GM23338 (cell line): ENCODE data around the gene TSPAN12. TPM values are rescaled to one million over a fixed set of nuclear protein-coding genes. Genes with fewer than 3 reads are reported as not detected.

ENCODE experiments used
- ATAC-seq: fragments of 200-7000 bp; cut with Tn5 transposase; 3 replicates; pipeline ENCODE4 v1.9.1; 2020
- DNase-seq: peaks from one replicate; pipeline ENCODE4 v3.0.0-alpha.2; 2015; ENCODE audit warnings: low spot score
- H2AFZ ChIP-seq: fragments of 200-600 bp; sonication (generic); 2 replicates; pipeline ENCODE4 v1.8.0; 2016; ENCODE audit warnings: antibody characterized with exemption, mild to moderate bottlenecking, moderate library complexity
- H3F3A ChIP-seq: fragments of 200-600 bp; sonication (generic); replicated peaks from 2 replicates; pipeline ENCODE4 v1.8.0; 2017; ENCODE audit warnings: antibody characterized with exemption, mixed run types, low read depth
- H3K27ac ChIP-seq: fragments of 200-600 bp; sonication (generic); 2 replicates; pipeline ENCODE4 v1.6.1; 2016; ENCODE audit warnings: low read depth
- H3K27me3 ChIP-seq: fragments of 200-600 bp; sonication (generic); 2 replicates; pipeline ENCODE4 v1.8.0; 2016; ENCODE audit warnings: mild to moderate bottlenecking, mixed run types, moderate library complexity; ENCODE audit not compliant: insufficient read depth
- H3K36me3 ChIP-seq: fragments of 200-600 bp; sonication (generic); 2 replicates; pipeline ENCODE4 v1.8.0; 2016; ENCODE audit warnings: mild to moderate bottlenecking; ENCODE audit not compliant: insufficient read depth
- H3K4me1 ChIP-seq: fragments of 200-600 bp; sonication (generic); 2 replicates; pipeline ENCODE4 v1.8.0; 2016; ENCODE audit warnings: mild to moderate bottlenecking, moderate library complexity; ENCODE audit not compliant: insufficient read depth
- H3K4me2 ChIP-seq: fragments of 200-600 bp; sonication (generic); 2 replicates; pipeline ENCODE4 v1.7.1; 2017; ENCODE audit warnings: mixed run types
- H3K4me3 ChIP-seq: fragments of 200-600 bp; sonication (generic); 2 replicates; pipeline ENCODE4 v1.6.1; 2016; ENCODE audit warnings: mixed run types
- H3K79me2 ChIP-seq: fragments of 200-600 bp; sonication (generic); replicated peaks from 2 replicates; pipeline ENCODE4 v1.8.0; 2017; ENCODE audit warnings: mild to moderate bottlenecking; ENCODE audit not compliant: insufficient read depth
- H3K9me2 ChIP-seq: fragments of 200-600 bp; sonication (generic); 2 replicates; pipeline ENCODE4 v1.8.0; 2017; ENCODE audit not compliant: insufficient read depth
- H4K20me1 ChIP-seq: fragments of 200-600 bp; sonication (generic); replicated peaks from 2 replicates; pipeline ENCODE4 v1.8.0; 2017; ENCODE audit warnings: mild to moderate bottlenecking; ENCODE audit not compliant: insufficient read depth
- H3K27ac Mint-ChIP-seq: 2 replicates; pipeline ENCODE4 v1.8.0; 2020; ENCODE audit warnings: inconsistent platforms, mild to moderate bottlenecking, moderate library complexity, mixed read lengths
- H3K27me3 Mint-ChIP-seq: 3 replicates; pipeline ENCODE4 v1.8.0; 2022; ENCODE audit warnings: low read depth, mild to moderate bottlenecking, moderate library complexity, mixed read lengths, inconsistent platforms; ENCODE audit not compliant: insufficient read depth, poor library complexity
- H3K36me3 Mint-ChIP-seq: 3 replicates; pipeline ENCODE4 v1.8.0; 2021; ENCODE audit warnings: low read depth, mild to moderate bottlenecking, inconsistent platforms, moderate library complexity, mixed read lengths
- H3K4me1 Mint-ChIP-seq: 3 replicates; pipeline ENCODE4 v1.8.0; 2020; ENCODE audit warnings: mild to moderate bottlenecking, inconsistent platforms, mixed read lengths
- H3K4me3 Mint-ChIP-seq: 3 replicates; pipeline ENCODE4 v1.8.0; 2021; ENCODE audit warnings: moderate library complexity, mild to moderate bottlenecking, inconsistent platforms, mixed read lengths
- H3K9me3 Mint-ChIP-seq: 3 replicates; pipeline ENCODE4 v1.8.0; 2020; ENCODE audit warnings: moderate library complexity, mild to moderate bottlenecking, inconsistent platforms, mixed read lengths
- CREB1 ChIP-seq: fragments of 250-450 bp; sonication (Bioruptor Pico); IDR thresholded peaks from 2 replicates; pipeline ENCODE4 v1.5.0; 2020; ENCODE audit warnings: low read depth, mild to moderate bottlenecking, moderate library complexity
- CTCF ChIP-seq, 2 experiments: fragments of 200-600 bp in 1 of 2; sonication (generic) in 1 of 2; conservative IDR thresholded peaks; 2 replicates each; pipeline versions ENCODE4 v1.5.1 to v1.6.1; 2016 to 2017; ENCODE audit warnings: antibody characterized with exemption in 2 of 2, low read depth in 2 of 2, mild to moderate bottlenecking in 2 of 2, moderate library complexity in 1 of 2
- ETS1 ChIP-seq: IDR thresholded peaks from 2 replicates; pipeline ENCODE4 v1.6.1; 2016; ENCODE audit warnings: antibody characterized with exemption
- EZH2phosphoT487 ChIP-seq: fragments of 200-600 bp; sonication (generic); IDR thresholded peaks from one replicate; pipeline ENCODE4 v1.8.1; 2018; ENCODE audit warnings: antibody characterized with exemption; ENCODE audit not compliant: unreplicated experiment
- NANOG ChIP-seq: IDR thresholded peaks from 2 replicates; pipeline ENCODE4 v1.6.1; 2016; ENCODE audit warnings: antibody characterized with exemption, borderline replicate concordance
- POLR2AphosphoS5 ChIP-seq: IDR thresholded peaks from 2 replicates; pipeline ENCODE4 v1.6.1; 2016; ENCODE audit warnings: antibody characterized with exemption, low read depth
- polyA plus RNA-seq: library from polyadenylated mRNA; unstranded; fragments of >200 nt; fragmentation: Nextera tagmentation; extraction: Ambion mirVana; gene quantifications from 2 replicates; pipeline ENCODE4 v1.2.1, GENCODE V29; 2016
- total RNA-seq: library from RNA; depleted of rRNA; stranded (reverse); fragments of >200 nt; shearing (Covaris generic); gene quantifications from 2 replicates; pipeline ENCODE4 v1.2.3, GENCODE V29; 2014
- TF ChIP-seq, protein P1 (sequence below): IDR thresholded peaks from one replicate; pipeline ENCODE4 v1.6.1; 2018; ENCODE audit warnings: antibody characterized with exemption; ENCODE audit not compliant: unreplicated experiment
- TF ChIP-seq, protein P2 (sequence below): fragments of 250-450 bp; sonication (Bioruptor Pico); IDR thresholded peaks from 2 replicates; pipeline ENCODE4 v1.5.0; 2020; ENCODE audit warnings: mild to moderate bottlenecking, moderate library complexity

TSPAN12 gene
- total and polyA plus RNA-seq, 2 experiments from 2014 or later = 9.7 to 11.7 TPM

GRCh38 chr7:120825576-120825975 is 32.4 kb downstream of the TSPAN12 start:
- Mint-ChIP-seq H3K36me3 (peaks cover 9% of the 10 kb centered on the region), H3K9me3 (peaks cover 6% of the 10 kb centered on the region; the same call in 2 of the 3 replicates), H3K4me3 (no peak overlapping the region), H3K27me3 (no peaks in the 10 kb centered on the region), H3K4me1 (peaks cover 17% of the 10 kb centered on the region; the same call in 2 of the 3 replicates), H3K27ac (no peak overlapping the region)
- no peaks in the 10 kb centered on the region for H3K9me2 ChIP-seq
- no peak overlapping the region for H2AFZ ChIP-seq
- ATAC-seq = no peak
- H3K27ac ChIP-seq = no peak overlapping the region
- H3K4me3 ChIP-seq = no peak overlapping the region
- no peaks in the 10 kb centered on the region for H3K79me2 ChIP-seq
- H3K36me3 ChIP-seq = no peaks in the 10 kb centered on the region
- H3K4me2 ChIP-seq = no peak overlapping the region
- H3F3A ChIP-seq = no peaks in the 10 kb centered on the region
- no peaks in the 10 kb centered on the region for H4K20me1 ChIP-seq
- DNase-seq = no peak
- TF ChIP-seq NANOG (no peak), EZH2phosphoT487 (no peak), CTCF (conservative IDR thresholded peaks at IDR 0.05; ENCODE audit: low read depth in 2 of 2) (no peak), CREB1 (CRISPR knock-in tag) (no peak), POLR2AphosphoS5 (no peak)
- TF ChIP-seq, protein P1, sequence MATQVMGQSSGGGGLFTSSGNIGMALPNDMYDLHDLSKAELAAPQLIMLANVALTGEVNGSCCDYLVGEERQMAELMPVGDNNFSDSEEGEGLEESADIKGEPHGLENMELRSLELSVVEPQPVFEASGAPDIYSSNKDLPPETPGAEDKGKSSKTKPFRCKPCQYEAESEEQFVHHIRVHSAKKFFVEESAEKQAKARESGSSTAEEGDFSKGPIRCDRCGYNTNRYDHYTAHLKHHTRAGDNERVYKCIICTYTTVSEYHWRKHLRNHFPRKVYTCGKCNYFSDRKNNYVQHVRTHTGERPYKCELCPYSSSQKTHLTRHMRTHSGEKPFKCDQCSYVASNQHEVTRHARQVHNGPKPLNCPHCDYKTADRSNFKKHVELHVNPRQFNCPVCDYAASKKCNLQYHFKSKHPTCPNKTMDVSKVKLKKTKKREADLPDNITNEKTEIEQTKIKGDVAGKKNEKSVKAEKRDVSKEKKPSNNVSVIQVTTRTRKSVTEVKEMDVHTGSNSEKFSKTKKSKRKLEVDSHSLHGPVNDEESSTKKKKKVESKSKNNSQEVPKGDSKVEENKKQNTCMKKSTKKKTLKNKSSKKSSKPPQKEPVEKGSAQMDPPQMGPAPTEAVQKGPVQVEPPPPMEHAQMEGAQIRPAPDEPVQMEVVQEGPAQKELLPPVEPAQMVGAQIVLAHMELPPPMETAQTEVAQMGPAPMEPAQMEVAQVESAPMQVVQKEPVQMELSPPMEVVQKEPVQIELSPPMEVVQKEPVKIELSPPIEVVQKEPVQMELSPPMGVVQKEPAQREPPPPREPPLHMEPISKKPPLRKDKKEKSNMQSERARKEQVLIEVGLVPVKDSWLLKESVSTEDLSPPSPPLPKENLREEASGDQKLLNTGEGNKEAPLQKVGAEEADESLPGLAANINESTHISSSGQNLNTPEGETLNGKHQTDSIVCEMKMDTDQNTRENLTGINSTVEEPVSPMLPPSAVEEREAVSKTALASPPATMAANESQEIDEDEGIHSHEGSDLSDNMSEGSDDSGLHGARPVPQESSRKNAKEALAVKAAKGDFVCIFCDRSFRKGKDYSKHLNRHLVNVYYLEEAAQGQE = no peak
- H3K4me1 ChIP-seq = peaks cover 15% of the 10 kb centered on the region
- no peaks in the 10 kb centered on the region for H3K27me3 ChIP-seq

- no peak overlapping the region for H3K4me3 ChIP-seq
- H3K27ac Mint-ChIP-seq = no peak overlapping the region
- no peaks in the 10 kb centered on the region for H3K36me3 ChIP-seq
- no peaks in the 10 kb centered on the region for H3K27me3 ChIP-seq
- H3K4me2 ChIP-seq = no peak overlapping the region
- ATAC-seq (no peak), DNase-seq (no peak)
- H2AFZ ChIP-seq = no peak overlapping the region
- no peaks in the 10 kb centered on the region for H4K20me1 ChIP-seq
- H3K79me2 ChIP-seq = no peaks in the 10 kb centered on the region
- no peaks in the 10 kb centered on the region for H3K9me2 ChIP-seq
- H3K27ac ChIP-seq = no peak overlapping the region
- H3K4me1 ChIP-seq = peaks cover 15% of the 10 kb centered on the region
- peaks cover 4% of the 10 kb centered on the region; the same call in 1 of the 3 replicates for H3K9me3 Mint-ChIP-seq
- no peaks in the 10 kb centered on the region for H3K27me3 Mint-ChIP-seq
- H3K4me3 Mint-ChIP-seq = no peak overlapping the region
- H3K4me1 Mint-ChIP-seq = peaks cover 19% of the 10 kb centered on the region; the same call in 2 of the 3 replicates
- H3K36me3 Mint-ChIP-seq = peaks cover 5% of the 10 kb centered on the region; the same call in 2 of the 3 replicates
- no peaks in the 10 kb centered on the region for H3F3A ChIP-seq
- TF ChIP-seq ETS1 (no peak), CREB1 (CRISPR knock-in tag) (no peak)
- TF ChIP-seq, protein P2, sequence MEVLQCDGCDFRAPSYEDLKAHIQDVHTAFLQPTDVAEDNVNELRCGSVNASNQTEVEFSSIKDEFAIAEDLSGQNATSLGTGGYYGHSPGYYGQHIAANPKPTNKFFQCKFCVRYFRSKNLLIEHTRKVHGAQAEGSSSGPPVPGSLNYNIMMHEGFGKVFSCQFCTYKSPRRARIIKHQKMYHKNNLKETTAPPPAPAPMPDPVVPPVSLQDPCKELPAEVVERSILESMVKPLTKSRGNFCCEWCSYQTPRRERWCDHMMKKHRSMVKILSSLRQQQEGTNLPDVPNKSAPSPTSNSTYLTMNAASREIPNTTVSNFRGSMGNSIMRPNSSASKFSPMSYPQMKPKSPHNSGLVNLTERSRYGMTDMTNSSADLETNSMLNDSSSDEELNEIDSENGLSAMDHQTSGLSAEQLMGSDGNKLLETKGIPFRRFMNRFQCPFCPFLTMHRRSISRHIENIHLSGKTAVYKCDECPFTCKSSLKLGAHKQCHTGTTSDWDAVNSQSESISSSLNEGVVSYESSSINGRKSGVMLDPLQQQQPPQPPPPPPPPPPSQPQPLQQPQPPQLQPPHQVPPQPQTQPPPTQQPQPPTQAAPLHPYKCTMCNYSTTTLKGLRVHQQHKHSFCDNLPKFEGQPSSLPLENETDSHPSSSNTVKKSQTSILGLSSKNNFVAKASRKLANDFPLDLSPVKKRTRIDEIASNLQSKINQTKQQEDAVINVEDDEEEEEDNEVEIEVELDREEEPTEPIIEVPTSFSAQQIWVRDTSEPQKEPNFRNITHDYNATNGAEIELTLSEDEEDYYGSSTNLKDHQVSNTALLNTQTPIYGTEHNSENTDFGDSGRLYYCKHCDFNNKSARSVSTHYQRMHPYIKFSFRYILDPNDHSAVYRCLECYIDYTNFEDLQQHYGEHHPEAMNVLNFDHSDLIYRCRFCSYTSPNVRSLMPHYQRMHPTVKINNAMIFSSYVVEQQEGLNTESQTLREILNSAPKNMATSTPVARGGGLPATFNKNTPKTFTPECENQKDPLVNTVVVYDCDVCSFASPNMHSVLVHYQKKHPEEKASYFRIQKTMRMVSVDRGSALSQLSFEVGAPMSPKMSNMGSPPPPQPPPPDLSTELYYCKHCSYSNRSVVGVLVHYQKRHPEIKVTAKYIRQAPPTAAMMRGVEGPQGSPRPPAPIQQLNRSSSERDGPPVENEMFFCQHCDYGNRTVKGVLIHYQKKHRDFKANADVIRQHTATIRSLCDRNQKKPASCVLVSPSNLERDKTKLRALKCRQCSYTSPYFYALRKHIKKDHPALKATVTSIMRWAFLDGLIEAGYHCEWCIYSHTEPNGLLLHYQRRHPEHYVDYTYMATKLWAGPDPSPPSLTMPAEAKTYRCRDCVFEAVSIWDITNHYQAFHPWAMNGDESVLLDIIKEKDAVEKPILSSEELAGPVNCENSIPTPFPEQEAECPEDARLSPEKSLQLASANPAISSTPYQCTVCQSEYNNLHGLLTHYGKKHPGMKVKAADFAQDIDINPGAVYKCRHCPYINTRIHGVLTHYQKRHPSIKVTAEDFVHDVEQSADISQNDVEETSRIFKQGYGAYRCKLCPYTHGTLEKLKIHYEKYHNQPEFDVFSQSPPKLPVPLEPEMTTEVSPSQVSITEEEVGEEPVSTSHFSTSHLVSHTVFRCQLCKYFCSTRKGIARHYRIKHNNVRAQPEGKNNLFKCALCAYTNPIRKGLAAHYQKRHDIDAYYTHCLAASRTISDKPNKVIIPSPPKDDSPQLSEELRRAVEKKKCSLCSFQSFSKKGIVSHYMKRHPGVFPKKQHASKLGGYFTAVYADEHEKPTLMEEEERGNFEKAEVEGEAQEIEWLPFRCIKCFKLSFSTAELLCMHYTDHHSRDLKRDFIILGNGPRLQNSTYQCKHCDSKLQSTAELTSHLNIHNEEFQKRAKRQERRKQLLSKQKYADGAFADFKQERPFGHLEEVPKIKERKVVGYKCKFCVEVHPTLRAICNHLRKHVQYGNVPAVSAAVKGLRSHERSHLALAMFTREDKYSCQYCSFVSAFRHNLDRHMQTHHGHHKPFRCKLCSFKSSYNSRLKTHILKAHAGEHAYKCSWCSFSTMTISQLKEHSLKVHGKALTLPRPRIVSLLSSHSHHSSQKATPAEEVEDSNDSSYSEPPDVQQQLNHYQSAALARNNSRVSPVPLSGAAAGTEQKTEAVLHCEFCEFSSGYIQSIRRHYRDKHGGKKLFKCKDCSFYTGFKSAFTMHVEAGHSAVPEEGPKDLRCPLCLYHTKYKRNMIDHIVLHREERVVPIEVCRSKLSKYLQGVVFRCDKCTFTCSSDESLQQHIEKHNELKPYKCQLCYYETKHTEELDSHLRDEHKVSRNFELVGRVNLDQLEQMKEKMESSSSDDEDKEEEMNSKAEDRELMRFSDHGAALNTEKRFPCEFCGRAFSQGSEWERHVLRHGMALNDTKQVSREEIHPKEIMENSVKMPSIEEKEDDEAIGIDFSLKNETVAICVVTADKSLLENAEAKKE (CRISPR knock-in tag) = no peak
Measured at GRCh38 chr7:120825152-120825551, 32.8 kb downstream of the TSPAN12 start.
